RWPE2 (cell line): ENCODE results near the gene PDE9A.
A peak's percentile ranks its signal among the peaks of the same experiment; 100 is the strongest.

ENCODE experiments used
- ATAC-seq: fragments of 200-7000 bp; cut with Tn5 transposase; 3 replicates; pipeline ENCODE4 v1.9.1; 2021; ENCODE audit warnings: low read depth
- DNase-seq: peaks from one replicate; pipeline ENCODE4 v3.0.0-alpha.2; 2020; ENCODE audit warnings: low spot score
- H3K27ac ChIP-seq: fragments of 450-650 bp; 2 replicates; pipeline ENCODE4 v1.5.1; 2017; ENCODE audit warnings: mild to moderate bottlenecking; ENCODE audit not compliant: poor library complexity, severe bottlenecking
- H3K27me3 ChIP-seq: fragments of 250-450 bp; sonication (Bioruptor Pico); 2 replicates; pipeline ENCODE4 v1.5.1; 2021; ENCODE audit warnings: mild to moderate bottlenecking, moderate library complexity; ENCODE audit not compliant: insufficient read depth, poor library complexity, severe bottlenecking
- H3K36me3 ChIP-seq: fragments of 250-450 bp; sonication (Bioruptor Pico); 2 replicates; pipeline ENCODE4 v1.5.1; 2020; ENCODE audit warnings: low read depth, mild to moderate bottlenecking, moderate library complexity
- H3K4me1 ChIP-seq: fragments of 250-450 bp; sonication (Bioruptor Pico); 2 replicates; pipeline ENCODE4 v1.5.1; 2021; ENCODE audit warnings: mild to moderate bottlenecking, moderate library complexity; ENCODE audit not compliant: insufficient read depth, poor library complexity, severe bottlenecking
- H3K4me3 ChIP-seq: fragments of 250-450 bp; sonication (Bioruptor Pico); 2 replicates; pipeline ENCODE4 v1.5.1; 2021; ENCODE audit warnings: mild to moderate bottlenecking, moderate library complexity; ENCODE audit not compliant: severe bottlenecking
- H3K9me3 ChIP-seq: fragments of 250-450 bp; sonication (Bioruptor Pico); 2 replicates; pipeline ENCODE4 v1.5.1; 2021; ENCODE audit warnings: mild to moderate bottlenecking, moderate library complexity; ENCODE audit not compliant: severe bottlenecking
- CTCF ChIP-seq: fragments of 450-650 bp; IDR thresholded peaks from one replicate; pipeline ENCODE4 v1.5.1; 2017; ENCODE audit warnings: mild to moderate bottlenecking, moderate library complexity; ENCODE audit not compliant: poor library complexity, severe bottlenecking

The PDE9A gene

GRCh38 chr21:42653231-42654061 lies at the start of gene PDE9A:
TSS of gene PDE9A (plus strand) at chr21:42653621. CDS start at chr21:42653815, 194 bp downstream.
- H3K27ac ChIP-seq, result no peak within 1 kb of the TSS
- H3K9me3 ChIP-seq, result no peaks in the 10 kb centered on the region
- peaks cover 15% of the 10 kb centered on the region for H3K27me3 ChIP-seq
- no peak for TF ChIP-seq CTCF
- no peaks in the 10 kb centered on the region for H3K36me3 ChIP-seq
- DNase-seq (peak; percentile 29), ATAC-seq (0 out of 3 replicates have a peak, but pooled peaks have one; percentile 11)
- peak within 1 kb of the TSS; percentile 49 for H3K4me3 ChIP-seq
- peaks cover 7% of the 10 kb centered on the region for H3K4me1 ChIP-seq

- Histone ChIP-seq H3K27me3 (no peaks in the 10 kb centered on the region), H3K36me3 (no peaks in the 10 kb centered on the region), H3K4me3 (no peak overlapping the region), H3K27ac (no peak overlapping the region), H3K9me3 (peaks cover 7% of the 10 kb centered on the region), H3K4me1 (no peaks in the 10 kb centered on the region)
- TF ChIP-seq CTCF, result no peak
- DNase-seq (no peak), ATAC-seq (no peak)
These were observed 46.3 kb upstream of the PDE9A start for GRCh38 chr21:42607102-42607501.

GRCh38 chr21:42607525-42608102 lies 45.8 kb upstream of the PDE9A start:
- no peak overlapping the region for H3K27ac ChIP-seq
- peaks cover 7% of the 10 kb centered on the region for H3K9me3 ChIP-seq
- H3K4me3 ChIP-seq, result no peak overlapping the region
- ATAC-seq (no peak), DNase-seq (no peak)
- H3K4me1 ChIP-seq, result no peaks in the 10 kb centered on the region
- H3K36me3 ChIP-seq, result no peaks in the 10 kb centered on the region
- no peak for TF ChIP-seq CTCF
- no peaks in the 10 kb centered on the region for H3K27me3 ChIP-seq

GRCh38 chr21:42608446-42608845 lies 45.0 kb upstream of the PDE9A start:
- no peaks in the 10 kb centered on the region for H3K36me3 ChIP-seq
- no peak overlapping the region for H3K27ac ChIP-seq
- ATAC-seq, result no peak
- H3K4me1 ChIP-seq, result no peaks in the 10 kb centered on the region
- no peak for TF ChIP-seq CTCF
- peaks cover 7% of the 10 kb centered on the region for H3K9me3 ChIP-seq
- no peaks in the 10 kb centered on the region for H3K27me3 ChIP-seq
- no peak for DNase-seq
- H3K4me3 ChIP-seq, result no peak overlapping the region

- peaks cover 3% of the 10 kb centered on the region for H3K9me3 ChIP-seq
- H3K27ac ChIP-seq, result no peak overlapping the region
- peak; percentile 59 for DNase-seq
- H3K4me1 ChIP-seq, result peaks cover 2% of the 10 kb centered on the region
- H3K4me3 ChIP-seq, result no peak overlapping the region
- no peak for TF ChIP-seq CTCF
- no peak for ATAC-seq
- H3K36me3 ChIP-seq, result no peaks in the 10 kb centered on the region
- H3K27me3 ChIP-seq, result no peaks in the 10 kb centered on the region
These were observed 43.6 kb upstream of the PDE9A start for GRCh38 chr21:42609811-42610210.
